Measurements from ENCODE around the gene CRYGB.

GRCh38 chr2:208156439-208156838, 10.5 kb upstream of the CRYGB start:
- no peak for TF ChIP-seq CTCF (IDR thresholded peaks at IDR 0.05; ENCODE audit: low read depth, low read length, poor library complexity, severe bottlenecking)
- TF ChIP-seq EZH2phosphoT487 (IDR thresholded peaks at IDR 0.05; ENCODE audit: borderline replicate concordance, low read length), result no peak

All from DOHH2 (cell line).